ENCODE measurements around the gene HOXB3. TPM values are rescaled to one million over a fixed set of nuclear protein-coding genes. Genes with fewer than 3 reads are reported as not detected.
A peak's percentile ranks its signal among the peaks of the same experiment; 100 is the strongest.

HOXB3 gene
- total RNA-seq, 1 donor from 2014 or later: not detected

DNA sequence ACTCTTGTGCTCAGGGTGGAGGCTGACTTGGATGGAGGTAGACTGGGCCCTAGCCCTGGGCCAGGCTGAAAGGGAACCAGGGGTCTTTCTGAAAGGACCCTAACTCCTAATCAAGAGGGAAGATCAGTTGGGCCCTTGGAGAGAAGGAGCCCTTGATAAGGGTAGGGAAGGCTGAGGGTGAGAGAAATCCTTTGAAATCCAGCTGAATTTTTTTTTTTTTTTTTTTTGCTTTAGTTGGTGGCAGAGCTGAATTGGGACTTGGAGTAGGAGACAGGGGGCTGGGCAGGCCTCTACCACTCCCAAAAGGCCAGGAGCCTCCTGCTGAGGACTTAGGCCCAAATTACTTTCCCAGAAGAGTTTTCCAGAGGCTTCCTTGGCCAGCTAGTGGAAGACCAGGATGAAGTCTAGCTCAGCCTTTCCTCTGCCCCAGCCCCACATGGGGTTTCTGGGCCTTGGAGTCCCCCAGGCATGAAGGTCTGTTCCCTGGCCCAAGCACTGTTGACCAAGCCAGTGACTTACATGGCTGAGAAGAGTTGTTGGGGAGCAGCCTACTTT is 643 bp upstream of the HOXB3 start:
- no peak overlapping the region for H3K27ac ChIP-seq (ENCODE audit: low read depth, low read length)
- peaks cover 79% of the 10 kb centered on the region for H3K27me3 ChIP-seq (ENCODE audit: insufficient read depth, low read length)
- Mint-ChIP-seq H3K27ac (ENCODE audit: unreplicated experiment) (no peak overlapping the region), H3K4me1 (ENCODE audit: low read depth, unreplicated experiment) (peaks cover 3% of the 10 kb centered on the region), H3K4me3 (ENCODE audit: unreplicated experiment) (no peak overlapping the region), H3K36me3 (ENCODE audit: low read depth, unreplicated experiment) (no peaks in the 10 kb centered on the region), H3K9me3 (ENCODE audit: unreplicated experiment) (peaks cover 25% of the 10 kb centered on the region), H3K27me3 (ENCODE audit: low read depth, unreplicated experiment) (peaks cover 94% of the 10 kb centered on the region)
- no peaks in the 10 kb centered on the region for H3K36me3 ChIP-seq (ENCODE audit: insufficient read depth, low read length)
- FAIRE-seq (no peak), DNase-seq (ENCODE audit: low read depth) (no peak)
- TF ChIP-seq EZH2 (IDR thresholded peaks at IDR 0.05; ENCODE audit: insufficient read depth, low read length): no peak
- TF ChIP-seq, protein P1, sequence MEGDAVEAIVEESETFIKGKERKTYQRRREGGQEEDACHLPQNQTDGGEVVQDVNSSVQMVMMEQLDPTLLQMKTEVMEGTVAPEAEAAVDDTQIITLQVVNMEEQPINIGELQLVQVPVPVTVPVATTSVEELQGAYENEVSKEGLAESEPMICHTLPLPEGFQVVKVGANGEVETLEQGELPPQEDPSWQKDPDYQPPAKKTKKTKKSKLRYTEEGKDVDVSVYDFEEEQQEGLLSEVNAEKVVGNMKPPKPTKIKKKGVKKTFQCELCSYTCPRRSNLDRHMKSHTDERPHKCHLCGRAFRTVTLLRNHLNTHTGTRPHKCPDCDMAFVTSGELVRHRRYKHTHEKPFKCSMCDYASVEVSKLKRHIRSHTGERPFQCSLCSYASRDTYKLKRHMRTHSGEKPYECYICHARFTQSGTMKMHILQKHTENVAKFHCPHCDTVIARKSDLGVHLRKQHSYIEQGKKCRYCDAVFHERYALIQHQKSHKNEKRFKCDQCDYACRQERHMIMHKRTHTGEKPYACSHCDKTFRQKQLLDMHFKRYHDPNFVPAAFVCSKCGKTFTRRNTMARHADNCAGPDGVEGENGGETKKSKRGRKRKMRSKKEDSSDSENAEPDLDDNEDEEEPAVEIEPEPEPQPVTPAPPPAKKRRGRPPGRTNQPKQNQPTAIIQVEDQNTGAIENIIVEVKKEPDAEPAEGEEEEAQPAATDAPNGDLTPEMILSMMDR (IDR thresholded peaks at IDR 0.05; ENCODE audit: insufficient read depth, low read depth, low read length): no peak
- H3K79me2 ChIP-seq (ENCODE audit: insufficient read depth, low read length): peaks cover 20% of the 10 kb centered on the region
- no peak overlapping the region for H3K9ac ChIP-seq (ENCODE audit: low read length)
- H2AFZ ChIP-seq (ENCODE audit: low read depth, low read length): no peak overlapping the region
- no peak overlapping the region for H3K4me3 ChIP-seq (ENCODE audit: insufficient read depth, low read depth, low read length)
- H4K20me1 ChIP-seq (ENCODE audit: insufficient read depth, low read length): no peaks in the 10 kb centered on the region
- H3K4me1 ChIP-seq (ENCODE audit: insufficient read depth, low read length): peaks cover 18% of the 10 kb centered on the region
- no peaks in the 10 kb centered on the region for H3K9me3 ChIP-seq (ENCODE audit: insufficient read depth, low read depth, low read length)
- H3K4me2 ChIP-seq (ENCODE audit: low read length): no peak overlapping the region

GRCh38 chr17:48589060-48589830 is 796 bp downstream of the HOXB3 start:
- no peaks in the 10 kb centered on the region for H3K36me3 ChIP-seq (ENCODE audit: insufficient read depth, low read length)
- H3K4me3 Mint-ChIP-seq (ENCODE audit: unreplicated experiment): no peak overlapping the region
- no peak for TF ChIP-seq EZH2 (IDR thresholded peaks at IDR 0.05; ENCODE audit: insufficient read depth, low read length)
- TF ChIP-seq, protein P1 (IDR thresholded peaks at IDR 0.05; ENCODE audit: insufficient read depth, low read depth, low read length): no peak
- DNase-seq (ENCODE audit: low read depth): no peak
- no peaks in the 10 kb centered on the region for H3K36me3 Mint-ChIP-seq (ENCODE audit: low read depth, unreplicated experiment)
- H3K4me3 ChIP-seq (ENCODE audit: insufficient read depth, low read depth, low read length): no peak overlapping the region
- H3K27me3 ChIP-seq (ENCODE audit: insufficient read depth, low read length): peaks cover 70% of the 10 kb centered on the region
- no peak overlapping the region for H3K9ac ChIP-seq (ENCODE audit: low read length)
- no peaks in the 10 kb centered on the region for H3K9me3 ChIP-seq (ENCODE audit: insufficient read depth, low read depth, low read length)
- no peaks in the 10 kb centered on the region for H4K20me1 ChIP-seq (ENCODE audit: insufficient read depth, low read length)
- peaks cover 94% of the 10 kb centered on the region for H3K27me3 Mint-ChIP-seq (ENCODE audit: low read depth, unreplicated experiment)
- no peak overlapping the region for H2AFZ ChIP-seq (ENCODE audit: low read depth, low read length)
- no peak overlapping the region for H3K27ac ChIP-seq (ENCODE audit: low read depth, low read length)
- H3K27ac Mint-ChIP-seq (ENCODE audit: unreplicated experiment): no peak overlapping the region
- peaks cover 21% of the 10 kb centered on the region for H3K79me2 ChIP-seq (ENCODE audit: insufficient read depth, low read length)
- FAIRE-seq: no peak
- H3K4me1 Mint-ChIP-seq (ENCODE audit: low read depth, unreplicated experiment): peaks cover 3% of the 10 kb centered on the region
- H3K4me2 ChIP-seq (ENCODE audit: low read length): peak overlapping the region; percentile 50
- H3K4me1 ChIP-seq (ENCODE audit: insufficient read depth, low read length): peaks cover 17% of the 10 kb centered on the region
- peaks cover 20% of the 10 kb centered on the region for H3K9me3 Mint-ChIP-seq (ENCODE audit: unreplicated experiment)

- peaks cover 14% of the 10 kb centered on the region for H3K4me1 ChIP-seq (ENCODE audit: insufficient read depth, low read length)
- no peak overlapping the region for H3K4me3 Mint-ChIP-seq (ENCODE audit: unreplicated experiment)
- H3K9ac ChIP-seq (ENCODE audit: low read length): no peak overlapping the region
- peaks cover 22% of the 10 kb centered on the region for H3K9me3 Mint-ChIP-seq (ENCODE audit: unreplicated experiment)
- no peaks in the 10 kb centered on the region for H3K36me3 ChIP-seq (ENCODE audit: insufficient read depth, low read length)
- H3K27ac ChIP-seq (ENCODE audit: low read depth, low read length): no peak overlapping the region
- peaks cover 71% of the 10 kb centered on the region for H3K27me3 ChIP-seq (ENCODE audit: insufficient read depth, low read length)
- DNase-seq (ENCODE audit: low read depth) (no peak), FAIRE-seq (no peak)
- peaks cover 3% of the 10 kb centered on the region for H3K4me1 Mint-ChIP-seq (ENCODE audit: low read depth, unreplicated experiment)
- no peak overlapping the region for H3K4me2 ChIP-seq (ENCODE audit: low read length)
- no peaks in the 10 kb centered on the region for H3K9me3 ChIP-seq (ENCODE audit: insufficient read depth, low read depth, low read length)
- H4K20me1 ChIP-seq (ENCODE audit: insufficient read depth, low read length): no peaks in the 10 kb centered on the region
- TF ChIP-seq, protein P1 (IDR thresholded peaks at IDR 0.05; ENCODE audit: insufficient read depth, low read depth, low read length): no peak
- no peak for TF ChIP-seq EZH2 (IDR thresholded peaks at IDR 0.05; ENCODE audit: insufficient read depth, low read length)
- no peak overlapping the region for H3K4me3 ChIP-seq (ENCODE audit: insufficient read depth, low read depth, low read length)
- no peak overlapping the region for H2AFZ ChIP-seq (ENCODE audit: low read depth, low read length)
- peaks cover 95% of the 10 kb centered on the region for H3K27me3 Mint-ChIP-seq (ENCODE audit: low read depth, unreplicated experiment)
- no peaks in the 10 kb centered on the region for H3K36me3 Mint-ChIP-seq (ENCODE audit: low read depth, unreplicated experiment)
- no peak overlapping the region for H3K27ac Mint-ChIP-seq (ENCODE audit: unreplicated experiment)
- peaks cover 25% of the 10 kb centered on the region for H3K79me2 ChIP-seq (ENCODE audit: insufficient read depth, low read length)
These were observed 1.5 kb downstream of the HOXB3 start for GRCh38 chr17:48588528-48588927.

Data from astrocyte (in vitro differentiated cells and primary cell).